IMR-90 (cell line): ENCODE measurements around the gene PRSS37. TPM values are rescaled to one million over a fixed set of nuclear protein-coding genes. Genes with fewer than 3 reads are reported as not detected.

Experiments used
- ATAC-seq: fragments of 200-7000 bp; cut with Tn5 transposase; 2 replicates; pipeline ENCODE4 v1.9.1; 2020; ENCODE audit warnings: low read depth, mild to moderate bottlenecking, moderate library complexity
- BruUV-seq: library from RNA; stranded (reverse); fragments of 400-500 nt; replicated peaks from 2 replicates; lab custom pipeline; 2021; lab: Mats Ljungman, UMichigan
- CTCF ChIA-PET: fragments of 300-600 bp; formaldehyde crosslinking; extraction: SDS; loops from one replicate; lab custom pipeline; 2021; ENCODE audit warnings: antibody characterized with exemption; lab: Yijun Ruan, JAX
- POLR2A ChIA-PET: fragments of 300-600 bp; sonication (Branson Sonifier 250); formaldehyde crosslinking; loops from one replicate; lab custom pipeline; 2022; ENCODE audit warnings: antibody characterized with exemption; ENCODE audit not compliant: unreplicated experiment; lab: Charles Lee
- DNase-seq: peaks from one replicate; pipeline ENCODE4 v3.0.0; 2013
- H2AFZ ChIP-seq: replicated peaks from 2 replicates; pipeline ENCODE3; 2013; ENCODE audit warnings: low read length, mild to moderate bottlenecking; ENCODE audit not compliant: poor library complexity
- H2AK5ac ChIP-seq: 2 replicates; pipeline ENCODE4 v1.6.1; 2013; ENCODE audit warnings: low read depth, low read length, inconsistent platforms
- H2AK9ac ChIP-seq: replicated peaks from 2 replicates; pipeline ENCODE3; 2013; ENCODE audit warnings: mild to moderate bottlenecking, low read depth, low read length, moderate library complexity; ENCODE audit not compliant: poor library complexity
- H2BK120ac ChIP-seq: 2 replicates; pipeline ENCODE4 v1.6.1; 2013; ENCODE audit warnings: low read depth, low read length, inconsistent platforms
- H2BK15ac ChIP-seq: 3 replicates; pipeline ENCODE4 v1.6.1; 2013; ENCODE audit warnings: low read depth, low read length, inconsistent platforms
- H2BK20ac ChIP-seq: 2 replicates; pipeline ENCODE4 v1.6.1; 2013; ENCODE audit warnings: low read depth, mild to moderate bottlenecking, inconsistent platforms, low read length, moderate library complexity
- H2BK5ac ChIP-seq: 2 replicates; pipeline ENCODE4 v1.6.1; 2013; ENCODE audit warnings: mild to moderate bottlenecking, low read depth, low read length, inconsistent platforms; ENCODE audit not compliant: poor library complexity, severe bottlenecking
- H3K14ac ChIP-seq: replicated peaks from 2 replicates; pipeline ENCODE4 v1.6.1; 2013; ENCODE audit warnings: low read depth, low read length, inconsistent platforms
- H3K18ac ChIP-seq: 2 replicates; pipeline ENCODE4 v1.6.1; 2013; ENCODE audit warnings: low read depth, low read length, control low read depth
- H3K23ac ChIP-seq: 2 replicates; pipeline ENCODE4 v1.6.1; 2013; ENCODE audit warnings: low read depth, low read length, inconsistent platforms
- H3K27ac ChIP-seq: 2 replicates; pipeline ENCODE4 v1.5.1; 2013; ENCODE audit warnings: mild to moderate bottlenecking, control low read depth, low read length; ENCODE audit not compliant: insufficient read depth
- H3K27me3 ChIP-seq: 2 replicates; pipeline ENCODE4 v1.6.1; 2013; ENCODE audit warnings: low read length; ENCODE audit not compliant: control insufficient read depth, insufficient read depth
- H3K36me3 ChIP-seq: 2 replicates; pipeline ENCODE4 v1.6.1; 2013; ENCODE audit warnings: low read length, mixed read lengths; ENCODE audit not compliant: control insufficient read depth, insufficient read depth
- H3K4ac ChIP-seq: 2 replicates; pipeline ENCODE4 v1.6.1; 2013; ENCODE audit warnings: low read depth, low read length, inconsistent platforms
- H3K4me1 ChIP-seq: 2 replicates; pipeline ENCODE4 v1.6.1; 2013; ENCODE audit warnings: low read length, mixed read lengths; ENCODE audit not compliant: control insufficient read depth, insufficient read depth
- H3K4me2 ChIP-seq: 2 replicates; pipeline ENCODE4 v1.6.1; 2013; ENCODE audit warnings: low read depth, mild to moderate bottlenecking, control low read depth, low read length, moderate library complexity
- H3K4me3 ChIP-seq: 2 replicates; pipeline ENCODE4 v1.5.1; 2013; ENCODE audit warnings: low read depth, mild to moderate bottlenecking, control low read depth, low read length, moderate library complexity; ENCODE audit not compliant: insufficient read depth
- H3K56ac ChIP-seq: 2 replicates; pipeline ENCODE4 v1.6.1; 2013; ENCODE audit warnings: low read length, inconsistent platforms; ENCODE audit not compliant: insufficient read depth; ENCODE audit errors: extremely low read depth
- H3K79me1 ChIP-seq, 2 experiments: 2 replicates each; pipeline ENCODE4 v1.6.1; 2013; ENCODE audit warnings: low read length in 2 of 2, inconsistent platforms in 1 of 2, low read depth in 1 of 2
- H3K9ac ChIP-seq: 2 replicates; pipeline ENCODE4 v1.6.1; 2013; ENCODE audit warnings: low read depth, low read length, control low read depth
- H3K9me1 ChIP-seq: 2 replicates; pipeline ENCODE4 v1.6.1; 2013; ENCODE audit warnings: low read length, inconsistent platforms; ENCODE audit not compliant: insufficient read depth
- H3K9me3 ChIP-seq: 2 replicates; pipeline ENCODE4 v1.6.1; 2013; ENCODE audit warnings: low read length; ENCODE audit not compliant: control insufficient read depth, insufficient read depth
- H4K20me1 ChIP-seq: 2 replicates; pipeline ENCODE4 v1.6.1; 2013; ENCODE audit warnings: low read length, inconsistent platforms; ENCODE audit not compliant: insufficient read depth
- H4K5ac ChIP-seq: 2 replicates; pipeline ENCODE4 v1.6.1; 2013; ENCODE audit warnings: mild to moderate bottlenecking, low read depth, low read length, control low read depth
- H4K8ac ChIP-seq, 2 experiments: 2 replicates each; pipeline ENCODE4 v1.6.1; 2013; ENCODE audit warnings: low read depth in 2 of 2, low read length in 2 of 2, control low read depth in 1 of 2, inconsistent platforms in 1 of 2
- H4K91ac ChIP-seq: 2 replicates; pipeline ENCODE4 v1.6.1; 2013; ENCODE audit warnings: low read depth, low read length, inconsistent platforms; ENCODE audit not compliant: insufficient read depth
- BHLHE40 ChIP-seq: fragments of 150-350 bp; IDR thresholded peaks from 2 replicates; pipeline ENCODE4 v1.6.1; 2016; ENCODE audit warnings: mild to moderate bottlenecking, low read depth, low read length
- CEBPB ChIP-seq: IDR thresholded peaks from 2 replicates; pipeline ENCODE4 v1.6.1; 2012; ENCODE audit warnings: low read depth, low read length, improper control_type of control experiment
- CHD1 ChIP-seq: IDR thresholded peaks from 2 replicates; pipeline ENCODE4 v1.6.1; 2012; ENCODE audit warnings: low read depth, low read length, improper control_type of control experiment
- FOS ChIP-seq: fragments of 150-350 bp; IDR thresholded peaks from 2 replicates; pipeline ENCODE4 v1.6.1; 2016; ENCODE audit warnings: low read depth, low read length
- MAFK ChIP-seq: IDR thresholded peaks from 2 replicates; pipeline ENCODE4 v1.6.1; 2012; ENCODE audit warnings: low read depth, low read length, improper control_type of control experiment
- MAZ ChIP-seq: IDR thresholded peaks from 2 replicates; pipeline ENCODE4 v1.6.1; 2012; ENCODE audit warnings: low read depth, mild to moderate bottlenecking, low read length, improper control_type of control experiment, moderate library complexity, borderline replicate concordance
- MXI1 ChIP-seq: IDR thresholded peaks from 2 replicates; pipeline ENCODE4 v1.6.1; 2012; ENCODE audit warnings: low read depth, mild to moderate bottlenecking, low read length, moderate library complexity, borderline replicate concordance
- NFE2L2 ChIP-seq: fragments of 150-350 bp; IDR thresholded peaks from 2 replicates; pipeline ENCODE4 v1.6.1; 2016; ENCODE audit warnings: low read depth, mild to moderate bottlenecking, low read length
- POLR2A ChIP-seq: IDR thresholded peaks from 2 replicates; pipeline ENCODE4 v1.6.1; 2012; ENCODE audit warnings: mild to moderate bottlenecking, low read depth, low read length
- RAD21 ChIP-seq: IDR thresholded peaks from 2 replicates; pipeline ENCODE4 v1.6.1; 2012; ENCODE audit warnings: low read length, improper control_type of control experiment
- RCOR1 ChIP-seq: IDR thresholded peaks from 2 replicates; pipeline ENCODE4 v1.6.1; 2012; ENCODE audit warnings: mild to moderate bottlenecking, low read length, improper control_type of control experiment; ENCODE audit not compliant: insufficient replicate concordance
- RFX5 ChIP-seq: IDR thresholded peaks from 2 replicates; pipeline ENCODE4 v1.8.0; 2012; ENCODE audit warnings: low read depth, mild to moderate bottlenecking, low read length, moderate library complexity
- SMC3 ChIP-seq: fragments of 150-350 bp; IDR thresholded peaks from 2 replicates; pipeline ENCODE4 v1.6.1; 2016; ENCODE audit warnings: low read depth, mild to moderate bottlenecking, antibody characterized with exemption, low read length, moderate library complexity
- WGBS, 2 experiments: methylation state at CpG; one replicate each; pipeline versions ENCODE4 v1.1.5 to v1.1.7; 2013; ENCODE audit warnings: missing lambda C conversion rate in 2 of 2; ENCODE audit not compliant: insufficient read length in 1 of 2; ENCODE audit errors: extremely low coverage in 2 of 2; 5-methylcytosine and 5-hydroxymethylcytosine counted together
- dilution Hi-C: fragments of 300-500 bp; cut with HindIII; formaldehyde crosslinking; loops from one replicate; pipeline ENCODE4 v1.14.3; 2018; ENCODE audit warnings: low sequenced_read_pairs; ENCODE audit not compliant: unreplicated experiment
- in situ Hi-C: fragments of 300-500 bp; cut with MboI; formaldehyde crosslinking; loops from 3 replicates; pipeline ENCODE4 v1.14.3; 2019; ENCODE audit warnings: low sequenced_read_pairs, inconsistent platforms, mixed read lengths
- intact Hi-C: fragments of 100-400 bp; cut with micrococcal nuclease; formaldehyde crosslinking; loops from 2 replicates; pipeline ENCODE4 v1.10.0; 2022
- polyA plus RNA-seq, 3 experiments: library from polyadenylated mRNA; depleted of rRNA; stranded (reverse); fragments of >200 nt; gene quantifications; 2 replicates each; pipeline ENCODE4 v1.2.3, GENCODE V29; 2012; ENCODE audit warnings: low replicate concordance in 1 of 3
- total RNA-seq: library from RNA; depleted of rRNA; stranded (reverse); fragments of >200 nt; gene quantifications from 2 replicates; pipeline ENCODE4 v1.2.3, GENCODE V29; 2012
- TF ChIP-seq, protein P1 (sequence below): fragments of 150-350 bp; IDR thresholded peaks from 2 replicates; pipeline ENCODE4 v1.6.1; 2017; ENCODE audit warnings: mild to moderate bottlenecking, antibody characterized with exemption, low read length, low read depth
- TF ChIP-seq, protein P2 (sequence below): conservative IDR thresholded peaks from 2 replicates; pipeline ENCODE4 v1.5.1; 2012; ENCODE audit warnings: mild to moderate bottlenecking, low read depth, low read length, improper control_type of control experiment
- TF ChIP-seq, protein P3 (sequence below): fragments of 150-350 bp; IDR thresholded peaks from 2 replicates; pipeline ENCODE4 v1.6.1; 2016; ENCODE audit warnings: low read depth, mild to moderate bottlenecking, low read length, moderate library complexity, borderline replicate concordance

Gene PRSS37
- total and polyA plus RNA-seq, 2 of the 4 experiments (the other 2 are of a cell fraction) = not detected

DNA sequence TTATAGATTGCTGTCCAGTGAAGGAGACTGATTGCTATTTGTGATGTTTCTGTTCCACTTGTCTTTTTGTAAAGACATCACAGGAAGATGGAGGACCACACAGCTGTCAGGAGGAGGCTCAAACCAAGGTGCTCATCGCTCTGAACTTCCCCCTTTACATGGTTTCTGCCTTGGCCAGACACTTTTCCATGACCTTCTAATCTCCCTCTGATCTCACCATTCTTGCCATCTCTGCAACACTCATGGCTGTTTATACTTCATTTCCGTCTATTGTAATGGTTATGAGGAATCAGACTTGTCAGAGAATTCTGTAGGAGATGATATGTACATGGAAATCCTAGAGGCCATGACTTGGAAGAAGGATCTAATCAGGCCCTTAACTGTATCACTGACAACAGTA lies 53.0 kb downstream of the PRSS37 start:
- H2BK15ac ChIP-seq = no peak overlapping the region
- H3K9ac ChIP-seq = no peak overlapping the region
- H2BK5ac ChIP-seq = no peak overlapping the region
- H3K9me1 ChIP-seq = no peaks in the 10 kb centered on the region
- intact Hi-C loops = no loop called here
- no TSS peak for BruUV-seq
- H2BK20ac ChIP-seq = no peak overlapping the region
- H4K91ac ChIP-seq = no peak overlapping the region
- ChIA-PET POLR2A (no interaction called here), CTCF (no interaction called here)
- no peak overlapping the region for H3K56ac ChIP-seq
- dilution Hi-C loops = no loop called here
- no peak overlapping the region for H3K18ac ChIP-seq
- DNase-seq (no peak), ATAC-seq (no peak)
- no peak overlapping the region for H3K23ac ChIP-seq
- in situ Hi-C loops = no loop called here
- H3K79me1 ChIP-seq = no peaks in the 10 kb centered on the region
- no peak overlapping the region for H2AK5ac ChIP-seq
- no peak overlapping the region for H2AFZ ChIP-seq
- no peak overlapping the region for H3K4me2 ChIP-seq
- H4K20me1 ChIP-seq = no peaks in the 10 kb centered on the region
- no peaks in the 10 kb centered on the region for H3K4me1 ChIP-seq
- no peak overlapping the region for H4K5ac ChIP-seq
- H3K27ac ChIP-seq = no peak overlapping the region
- no peak overlapping the region for H4K8ac ChIP-seq
- H2BK120ac ChIP-seq = no peak overlapping the region
- no peaks in the 10 kb centered on the region for H3K9me3 ChIP-seq
- WGBS, 2 experiments = no CpG with 5 or more reads among the region's 2 CpGs
- H3K4me3 ChIP-seq = no peak overlapping the region
- TF ChIP-seq CEBPB (no peak), MAFK (no peak), BHLHE40 (no peak), SMC3 (no peak), RFX5 (no peak), RAD21 (no peak), MXI1 (no peak), RCOR1 (no peak), POLR2A (no peak), FOS (no peak), NFE2L2 (no peak), MAZ (no peak), CHD1 (no peak)
- TF ChIP-seq, protein P1, sequence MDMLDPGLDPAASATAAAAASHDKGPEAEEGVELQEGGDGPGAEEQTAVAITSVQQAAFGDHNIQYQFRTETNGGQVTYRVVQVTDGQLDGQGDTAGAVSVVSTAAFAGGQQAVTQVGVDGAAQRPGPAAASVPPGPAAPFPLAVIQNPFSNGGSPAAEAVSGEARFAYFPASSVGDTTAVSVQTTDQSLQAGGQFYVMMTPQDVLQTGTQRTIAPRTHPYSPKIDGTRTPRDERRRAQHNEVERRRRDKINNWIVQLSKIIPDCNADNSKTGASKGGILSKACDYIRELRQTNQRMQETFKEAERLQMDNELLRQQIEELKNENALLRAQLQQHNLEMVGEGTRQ = no peak
- TF ChIP-seq, protein P2, sequence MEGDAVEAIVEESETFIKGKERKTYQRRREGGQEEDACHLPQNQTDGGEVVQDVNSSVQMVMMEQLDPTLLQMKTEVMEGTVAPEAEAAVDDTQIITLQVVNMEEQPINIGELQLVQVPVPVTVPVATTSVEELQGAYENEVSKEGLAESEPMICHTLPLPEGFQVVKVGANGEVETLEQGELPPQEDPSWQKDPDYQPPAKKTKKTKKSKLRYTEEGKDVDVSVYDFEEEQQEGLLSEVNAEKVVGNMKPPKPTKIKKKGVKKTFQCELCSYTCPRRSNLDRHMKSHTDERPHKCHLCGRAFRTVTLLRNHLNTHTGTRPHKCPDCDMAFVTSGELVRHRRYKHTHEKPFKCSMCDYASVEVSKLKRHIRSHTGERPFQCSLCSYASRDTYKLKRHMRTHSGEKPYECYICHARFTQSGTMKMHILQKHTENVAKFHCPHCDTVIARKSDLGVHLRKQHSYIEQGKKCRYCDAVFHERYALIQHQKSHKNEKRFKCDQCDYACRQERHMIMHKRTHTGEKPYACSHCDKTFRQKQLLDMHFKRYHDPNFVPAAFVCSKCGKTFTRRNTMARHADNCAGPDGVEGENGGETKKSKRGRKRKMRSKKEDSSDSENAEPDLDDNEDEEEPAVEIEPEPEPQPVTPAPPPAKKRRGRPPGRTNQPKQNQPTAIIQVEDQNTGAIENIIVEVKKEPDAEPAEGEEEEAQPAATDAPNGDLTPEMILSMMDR = no peak
- TF ChIP-seq, protein P3, sequence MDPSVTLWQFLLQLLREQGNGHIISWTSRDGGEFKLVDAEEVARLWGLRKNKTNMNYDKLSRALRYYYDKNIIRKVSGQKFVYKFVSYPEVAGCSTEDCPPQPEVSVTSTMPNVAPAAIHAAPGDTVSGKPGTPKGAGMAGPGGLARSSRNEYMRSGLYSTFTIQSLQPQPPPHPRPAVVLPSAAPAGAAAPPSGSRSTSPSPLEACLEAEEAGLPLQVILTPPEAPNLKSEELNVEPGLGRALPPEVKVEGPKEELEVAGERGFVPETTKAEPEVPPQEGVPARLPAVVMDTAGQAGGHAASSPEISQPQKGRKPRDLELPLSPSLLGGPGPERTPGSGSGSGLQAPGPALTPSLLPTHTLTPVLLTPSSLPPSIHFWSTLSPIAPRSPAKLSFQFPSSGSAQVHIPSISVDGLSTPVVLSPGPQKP = no peak
- H3K4ac ChIP-seq = no peak overlapping the region
- H3K27me3 ChIP-seq = no peaks in the 10 kb centered on the region
- H3K36me3 ChIP-seq = no peaks in the 10 kb centered on the region
- no peak overlapping the region for H3K14ac ChIP-seq
- no peak overlapping the region for H2AK9ac ChIP-seq
